Endothelial cell of umbilical vein (primary cell): ENCODE results near the gene KLF13. TPM values are rescaled to one million over a fixed set of nuclear protein-coding genes. Genes with fewer than 3 reads are reported as not detected.

ENCODE experiments used
- BruUV-seq: library from RNA; stranded (reverse); fragments of 400-500 nt; replicated peaks from 2 replicates; lab custom pipeline; 2021; lab: Mats Ljungman, UMichigan
- CTCF ChIA-PET: fragments of 300-600, 350-600 bp; sonication (Branson Sonifier 250); formaldehyde crosslinking; loops from one replicate; lab custom pipeline; 2021; ENCODE audit warnings: antibody characterized with exemption, inconsistent platforms; lab: Charles Lee
- POLR2A ChIA-PET: fragments of 300-600, 350-600 bp; sonication (Branson Sonifier 250); formaldehyde crosslinking; loops from one replicate; lab custom pipeline; 2021; ENCODE audit warnings: antibody characterized with exemption, inconsistent platforms; lab: Charles Lee
- DNase-seq: peaks from one replicate; pipeline ENCODE4 v3.0.0-alpha.2; 2011; ENCODE audit warnings: low read depth, low spot score
- FAIRE-seq: peaks from 2 replicates; lab custom pipeline; 2011; peaks lifted over from hg19 to GRCh38; lab: Jason Lieb, UNC
- H2AFZ ChIP-seq: 2 replicates; pipeline ENCODE4 v1.6.0; 2012; ENCODE audit warnings: low read depth, low read length, control low read depth, inconsistent platforms
- H3K27ac ChIP-seq: 2 replicates; pipeline ENCODE4 v1.5.1; 2011; ENCODE audit warnings: low read depth, mild to moderate bottlenecking, control low read depth, low read length, moderate library complexity; ENCODE audit not compliant: insufficient read depth
- H3K27me3 ChIP-seq, 2 experiments: 2 replicates each; pipeline versions ENCODE4 v1.6.0 to v1.6.1; 2011; ENCODE audit warnings: low read length in 2 of 2, mixed read lengths in 1 of 2; ENCODE audit not compliant: control insufficient read depth in 2 of 2, insufficient read depth in 2 of 2
- H3K36me3 ChIP-seq, 2 experiments: 2 replicates in 1 of 2; 3 replicates in 1 of 2; pipeline ENCODE4 v1.5.1; 2011; ENCODE audit warnings: low read length in 2 of 2, mild to moderate bottlenecking in 1 of 2, moderate library complexity in 1 of 2; ENCODE audit not compliant: control insufficient read depth in 2 of 2, insufficient read depth in 2 of 2; ENCODE audit errors: extremely low read depth in 1 of 2
- H3K4me1 ChIP-seq: 3 replicates; pipeline ENCODE4 v1.5.1; 2011; ENCODE audit warnings: mild to moderate bottlenecking, low read length; ENCODE audit not compliant: control insufficient read depth, insufficient read depth; ENCODE audit errors: extremely low read depth
- H3K4me2 ChIP-seq: 2 replicates; pipeline ENCODE4 v1.6.1; 2011; ENCODE audit warnings: low read length, control low read depth, mixed read lengths; ENCODE audit not compliant: insufficient read depth
- H3K4me3 ChIP-seq, 3 experiments: fragments of 200-600 bp in 1 of 3; sonication (generic), shearing (Covaris generic) in 1 of 3; replicated peaks in 1 of 3; 2 replicates each; pipeline ENCODE4 v1.5.1; 2011 to 2016; ENCODE audit warnings: control low read depth in 3 of 3, low read length in 3 of 3, mild to moderate bottlenecking in 2 of 3, inconsistent platforms in 1 of 3, low read depth in 1 of 3, moderate library complexity in 1 of 3; ENCODE audit not compliant: insufficient read depth in 1 of 3
- H3K79me2 ChIP-seq: 2 replicates; pipeline ENCODE4 v1.6.0; 2012; ENCODE audit warnings: low read length, inconsistent platforms; ENCODE audit not compliant: control insufficient read depth, insufficient read depth
- H3K9ac ChIP-seq: replicated peaks from 2 replicates; pipeline ENCODE3; 2011; ENCODE audit warnings: low read length, control low read depth; ENCODE audit not compliant: insufficient read depth; ENCODE audit errors: extremely low read depth
- H3K9me1 ChIP-seq: replicated peaks from 3 replicates; pipeline ENCODE4 v1.6.0; 2011; ENCODE audit warnings: mild to moderate bottlenecking, low read length; ENCODE audit not compliant: control insufficient read depth, insufficient read depth; ENCODE audit errors: extremely low read depth
- H3K9me3 ChIP-seq: replicated peaks from 2 replicates; pipeline ENCODE4 v1.5.1; 2012; ENCODE audit warnings: low read length, inconsistent platforms; ENCODE audit not compliant: control insufficient read depth, insufficient read depth
- H4K20me1 ChIP-seq: replicated peaks from 2 replicates; pipeline ENCODE3; 2011; ENCODE audit warnings: mild to moderate bottlenecking, low read length; ENCODE audit not compliant: control insufficient read depth, insufficient read depth; ENCODE audit errors: extremely low read depth
- EZH2 ChIP-seq: IDR thresholded peaks from 2 replicates; pipeline ENCODE4 v1.6.1; 2012; ENCODE audit warnings: borderline replicate concordance, low read depth, mild to moderate bottlenecking, moderate library complexity, low read length, inconsistent platforms; ENCODE audit not compliant: severe bottlenecking
- FOS ChIP-seq: IDR thresholded peaks from 2 replicates; pipeline ENCODE4 v1.6.1; 2011; ENCODE audit warnings: mild to moderate bottlenecking, low read length, moderate library complexity, borderline replicate concordance; ENCODE audit not compliant: insufficient read depth
- GATA2 ChIP-seq: IDR thresholded peaks from 2 replicates; pipeline ENCODE4 v1.7.0; 2011; ENCODE audit warnings: low read depth, mild to moderate bottlenecking, moderate library complexity, mixed read lengths, low read length; ENCODE audit not compliant: insufficient read length, insufficient read depth
- JUN ChIP-seq: IDR thresholded peaks from 2 replicates; pipeline ENCODE4 v1.6.1; 2011; ENCODE audit warnings: borderline replicate concordance, low read depth; ENCODE audit not compliant: insufficient read length, insufficient read depth
- MYC ChIP-seq: IDR thresholded peaks from one replicate; pipeline ENCODE4 v1.6.1; 2011; ENCODE audit warnings: mild to moderate bottlenecking, low read depth, low read length
- POLR2A ChIP-seq: IDR thresholded peaks from 2 replicates; pipeline ENCODE4 v1.6.1; 2012; ENCODE audit warnings: low read depth, mild to moderate bottlenecking, control low read depth, low read length
- POLR2AphosphoS5 ChIP-seq: IDR thresholded peaks from 2 replicates; pipeline ENCODE4 v1.6.1; 2012; ENCODE audit warnings: low read depth, mild to moderate bottlenecking, control low read depth, low read length, moderate library complexity; ENCODE audit not compliant: insufficient read depth
- dilution Hi-C: fragments of 300-500 bp; cut with MboI; formaldehyde crosslinking; loops from one replicate; pipeline ENCODE4 v1.15.0; 2019; ENCODE audit warnings: low sequenced_read_pairs; ENCODE audit not compliant: extremely low pct_ligation_motif_present
- intact Hi-C: fragments of 100-400 bp; cut with micrococcal nuclease; formaldehyde crosslinking; loops from one replicate; pipeline ENCODE4 v1.10.0; 2022
- polyA plus RNA-seq, 4 experiments: library from polyadenylated mRNA; depleted of rRNA in 3 of 4; stranded (reverse) in 3 of 4; unstranded in 1 of 4; fragments of >200 nt; gene quantifications; 2 replicates each; pipeline versions ENCODE4 v1.2.1 to v1.2.3, GENCODE V29; 2011 to 2012; ENCODE audit warnings: missing spikeins in 1 of 4
- total RNA-seq: library from RNA; stranded (reverse); gene quantifications from 2 replicates; pipeline ENCODE4 v1.2.3, GENCODE V29; 2021
- TF ChIP-seq, protein P1 (sequence below), 2 donors: IDR thresholded peaks; 1 replicate in 1 of 2; 2 replicates in 1 of 2; pipeline ENCODE4 v1.5.1; 2011; ENCODE audit warnings: low read length in 2 of 2, mild to moderate bottlenecking in 2 of 2, moderate library complexity in 2 of 2, control low read depth in 1 of 2, inconsistent platforms in 1 of 2, low read depth in 1 of 2; ENCODE audit not compliant: insufficient read depth in 1 of 2; ENCODE audit errors: extremely low read depth in 1 of 2
- TF ChIP-seq, protein P2 (sequence below): IDR thresholded peaks from 2 replicates; pipeline ENCODE4 v1.6.1; 2011; ENCODE audit not compliant: insufficient read depth, insufficient read length

The KLF13 gene
- total and polyA plus RNA-seq, 2 donors (not counting 3 experiments of a cell fraction or from before 2014, with no cell fraction given): 10.1 to 31.9 TPM

GRCh38 chr15:31332681-31333071 is 6.0 kb downstream of the KLF13 start:
- intact Hi-C loops (no loop called here), dilution Hi-C loops (no loop called here)
- POLR2A ChIA-PET: no interaction called here
- no peaks in the 10 kb centered on the region for H3K9me3 ChIP-seq
- no peak overlapping the region for H3K9ac ChIP-seq
- FAIRE-seq: no peak
- no peak for DNase-seq
- CTCF ChIA-PET: interaction anchor here (1.4 kb wide), 1 partner anchor 9 kb away, joined by 3 read pairs; no protein-coding TSS in a partner anchor
- TF ChIP-seq, protein P1, sequence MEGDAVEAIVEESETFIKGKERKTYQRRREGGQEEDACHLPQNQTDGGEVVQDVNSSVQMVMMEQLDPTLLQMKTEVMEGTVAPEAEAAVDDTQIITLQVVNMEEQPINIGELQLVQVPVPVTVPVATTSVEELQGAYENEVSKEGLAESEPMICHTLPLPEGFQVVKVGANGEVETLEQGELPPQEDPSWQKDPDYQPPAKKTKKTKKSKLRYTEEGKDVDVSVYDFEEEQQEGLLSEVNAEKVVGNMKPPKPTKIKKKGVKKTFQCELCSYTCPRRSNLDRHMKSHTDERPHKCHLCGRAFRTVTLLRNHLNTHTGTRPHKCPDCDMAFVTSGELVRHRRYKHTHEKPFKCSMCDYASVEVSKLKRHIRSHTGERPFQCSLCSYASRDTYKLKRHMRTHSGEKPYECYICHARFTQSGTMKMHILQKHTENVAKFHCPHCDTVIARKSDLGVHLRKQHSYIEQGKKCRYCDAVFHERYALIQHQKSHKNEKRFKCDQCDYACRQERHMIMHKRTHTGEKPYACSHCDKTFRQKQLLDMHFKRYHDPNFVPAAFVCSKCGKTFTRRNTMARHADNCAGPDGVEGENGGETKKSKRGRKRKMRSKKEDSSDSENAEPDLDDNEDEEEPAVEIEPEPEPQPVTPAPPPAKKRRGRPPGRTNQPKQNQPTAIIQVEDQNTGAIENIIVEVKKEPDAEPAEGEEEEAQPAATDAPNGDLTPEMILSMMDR (IDR thresholded peaks at IDR 0.05; ENCODE audit: extremely low read depth in 1 of 2, insufficient read depth in 1 of 2, low read depth in 1 of 2, low read length in 2 of 2): no peak
- TF ChIP-seq POLR2AphosphoS5 (no peak), FOS (no peak), JUN (no peak), GATA2 (no peak), EZH2 (no peak), MYC (no peak), POLR2A (no peak)
- TF ChIP-seq, protein P2, sequence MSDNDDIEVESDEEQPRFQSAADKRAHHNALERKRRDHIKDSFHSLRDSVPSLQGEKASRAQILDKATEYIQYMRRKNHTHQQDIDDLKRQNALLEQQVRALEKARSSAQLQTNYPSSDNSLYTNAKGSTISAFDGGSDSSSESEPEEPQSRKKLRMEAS: no peak
- no peak overlapping the region for H3K4me3 ChIP-seq
- no peak overlapping the region for H2AFZ ChIP-seq
- H3K27me3 ChIP-seq: no peaks in the 10 kb centered on the region
- H3K27ac ChIP-seq: no peak overlapping the region
- H3K36me3 ChIP-seq: no peaks in the 10 kb centered on the region
- peaks cover 3% of the 10 kb centered on the region for H3K4me1 ChIP-seq
- no TSS peak for BruUV-seq
- no peak overlapping the region for H3K4me2 ChIP-seq
- no peaks in the 10 kb centered on the region for H3K9me1 ChIP-seq
- H4K20me1 ChIP-seq: no peaks in the 10 kb centered on the region
- peaks cover 25% of the 10 kb centered on the region for H3K79me2 ChIP-seq
